Measurements from ENCODE around the gene G2E3. TPM values are rescaled to one million over a fixed set of nuclear protein-coding genes. Genes with fewer than 3 reads are reported as not detected.

Gene G2E3
- total and polyA plus RNA-seq, 2 of the 13 experiments (the other 11 are each of a cell fraction or from before 2014, with no cell fraction given): 22.8 to 63.0 TPM

- peak; percentile 91; the same call in 1 of the 2 replicates for TF ChIP-seq NFE2L1 (CRISPR knock-in tag; IDR thresholded peaks at IDR 0.05; ENCODE audit: borderline replicate concordance)
- peak; percentile 84; the same call in 1 of the 2 replicates for TF ChIP-seq NFATC3 (CRISPR knock-in tag; IDR thresholded peaks at IDR 0.05)
- peak; percentile 98 for TF ChIP-seq SMAD1 (CRISPR knock-in tag; IDR thresholded peaks at IDR 0.05; ENCODE audit: borderline replicate concordance, low read depth)
- peak; percentile 88 for TF ChIP-seq SATB2 (CRISPR knock-in tag; IDR thresholded peaks at IDR 0.05)
- peak in 1 of 2 experiments; percentile 63; a peak in 2 of 4 replicates for TF ChIP-seq REST (IDR thresholded peaks at IDR 0.05; ENCODE audit: borderline replicate concordance in 1 of 2, low read depth in 1 of 2, low read length in 2 of 2)
- peak; percentile 71 for TF ChIP-seq GATAD2A (CRISPR knock-in tag; IDR thresholded peaks at IDR 0.05)
- TF ChIP-seq FLYWCH1 (CRISPR knock-in tag; IDR thresholded peaks at IDR 0.05): peak; percentile 98
- TF ChIP-seq TARDBP (CRISPR knock-in tag; IDR thresholded peaks at IDR 0.05): peak; percentile 99
- peak; percentile 98 for TF ChIP-seq MXD4 (CRISPR knock-in tag; IDR thresholded peaks at IDR 0.05)
- peak; percentile 80 for TF ChIP-seq PATZ1 (CRISPR knock-in tag; IDR thresholded peaks at IDR 0.05)
- TF ChIP-seq SAFB2 (CRISPR knock-in tag; IDR thresholded peaks at IDR 0.05; ENCODE audit: borderline replicate concordance, low read depth): peak; percentile 99
- TF ChIP-seq TP53 (CRISPR knock-in tag; conservative IDR thresholded peaks at IDR 0.05): peak; percentile 93; the same call in 1 of the 2 replicates
- TF ChIP-seq NR2F6 (IDR thresholded peaks at IDR 0.05): peak; percentile 52; the same call in 1 of the 2 replicates
- peak; percentile 82 for TF ChIP-seq NR2F6 (CRISPR knock-in tag; IDR thresholded peaks at IDR 0.05)
- TF ChIP-seq RBAK (CRISPR knock-in tag; IDR thresholded peaks at IDR 0.05): peak; percentile 80
- peak; percentile 100 for TF ChIP-seq BORCS8-MEF2B (CRISPR knock-in tag; IDR thresholded peaks at IDR 0.05)
- peak; percentile 78; the same call in 1 of the 2 replicates for TF ChIP-seq ZBTB2 (CRISPR knock-in tag; IDR thresholded peaks at IDR 0.05; ENCODE audit: low read depth)
- TF ChIP-seq DBP (CRISPR knock-in tag; IDR thresholded peaks at IDR 0.05; ENCODE audit: not compliant biosample characterization): peak; percentile 88
- TF ChIP-seq DNMT3B (CRISPR knock-in tag; conservative IDR thresholded peaks at IDR 0.05): 0 out of 2 replicates have a peak, but pooled peaks have one; percentile 40
- peak; percentile 96; the same call in 1 of the 2 replicates for TF ChIP-seq EEA1 (CRISPR knock-in tag; IDR thresholded peaks at IDR 0.05; ENCODE audit: borderline replicate concordance)
- TF ChIP-seq TGIF2 (CRISPR knock-in tag; IDR thresholded peaks at IDR 0.05): peak; percentile 62; the same call in 1 of the 2 replicates
- TF ChIP-seq ZSCAN21 (CRISPR knock-in tag; IDR thresholded peaks at IDR 0.05; ENCODE audit: borderline replicate concordance): peak; percentile 89; the same call in 1 of the 2 replicates
Observed at GRCh38 chr14:30558675-30559555, at the start of gene G2E3 (continued).
